HS-5 (cell line): Measurements from ENCODE around the gene IL18R1.

Experiments used
- DNase-seq: peaks from one replicate; pipeline ENCODE4 v3.0.0-alpha.2; 2012; ENCODE audit warnings: low read depth

IL18R1 gene

GRCh38 chr2:102391565-102391964, 36.0 kb downstream of the IL18R1 start:
- no peak for DNase-seq

GRCh38 chr2:102392096-102392495, 36.5 kb downstream of the IL18R1 start:
- no peak for DNase-seq

DNA sequence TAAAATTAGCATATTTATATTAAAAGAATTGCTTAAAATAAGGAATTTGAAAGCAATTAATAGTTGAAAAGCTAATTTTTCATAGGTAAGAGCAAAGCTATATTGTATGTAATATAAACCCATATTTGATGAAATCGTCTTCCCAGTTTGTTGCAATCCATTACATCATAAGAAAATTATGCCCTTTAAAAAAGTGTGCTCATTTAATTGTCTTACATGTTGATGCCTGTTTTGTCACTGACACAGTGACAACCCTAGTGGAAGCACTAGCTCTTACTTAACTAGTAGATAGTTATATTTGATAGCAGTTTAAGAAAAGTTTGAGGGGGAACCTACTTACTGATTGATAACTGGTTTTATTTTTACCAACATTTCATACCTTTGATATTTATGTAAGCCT, 37.3 kb downstream of the IL18R1 start:
- DNase-seq: no peak

DNA sequence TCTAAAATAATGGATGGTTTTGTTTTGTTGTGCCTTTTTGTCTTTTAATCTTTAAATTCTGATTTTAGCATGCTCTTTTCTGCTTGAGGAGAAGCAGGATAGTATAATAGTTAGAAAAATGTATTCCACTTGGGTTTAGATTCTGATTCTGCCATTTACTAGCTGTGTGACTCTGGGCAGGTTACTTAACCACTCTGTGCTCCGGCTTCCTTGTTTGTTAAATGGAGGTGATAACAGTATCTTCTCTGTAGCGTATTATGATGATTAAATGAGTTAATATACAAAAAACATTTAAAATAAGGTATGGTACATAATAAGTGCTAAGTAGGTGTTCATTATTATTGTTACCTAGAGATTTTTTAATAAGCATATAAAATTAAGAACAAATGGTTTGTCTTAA, 40.4 kb downstream of the IL18R1 start:
- no peak for DNase-seq

DNA sequence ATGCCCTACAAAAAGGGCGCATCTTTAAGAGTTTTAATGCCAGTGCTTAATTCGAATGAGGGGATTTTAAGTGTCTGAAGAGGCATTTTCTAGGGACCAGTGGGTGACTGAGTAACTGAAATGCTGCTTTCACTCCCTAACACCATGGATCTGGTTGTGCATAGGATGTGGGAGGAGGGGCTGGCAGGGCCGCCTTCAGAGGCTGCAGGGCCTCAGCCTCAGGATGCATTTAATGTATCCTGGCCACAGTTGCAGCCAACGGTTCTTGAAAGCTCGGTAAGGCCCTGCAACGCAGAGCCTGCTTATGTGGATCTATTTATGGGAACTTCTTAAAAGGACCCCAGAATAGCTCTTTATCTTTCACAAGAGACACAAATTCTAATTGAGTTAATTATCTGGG, 41.6 kb downstream of the IL18R1 start:
- no peak for DNase-seq

DNA sequence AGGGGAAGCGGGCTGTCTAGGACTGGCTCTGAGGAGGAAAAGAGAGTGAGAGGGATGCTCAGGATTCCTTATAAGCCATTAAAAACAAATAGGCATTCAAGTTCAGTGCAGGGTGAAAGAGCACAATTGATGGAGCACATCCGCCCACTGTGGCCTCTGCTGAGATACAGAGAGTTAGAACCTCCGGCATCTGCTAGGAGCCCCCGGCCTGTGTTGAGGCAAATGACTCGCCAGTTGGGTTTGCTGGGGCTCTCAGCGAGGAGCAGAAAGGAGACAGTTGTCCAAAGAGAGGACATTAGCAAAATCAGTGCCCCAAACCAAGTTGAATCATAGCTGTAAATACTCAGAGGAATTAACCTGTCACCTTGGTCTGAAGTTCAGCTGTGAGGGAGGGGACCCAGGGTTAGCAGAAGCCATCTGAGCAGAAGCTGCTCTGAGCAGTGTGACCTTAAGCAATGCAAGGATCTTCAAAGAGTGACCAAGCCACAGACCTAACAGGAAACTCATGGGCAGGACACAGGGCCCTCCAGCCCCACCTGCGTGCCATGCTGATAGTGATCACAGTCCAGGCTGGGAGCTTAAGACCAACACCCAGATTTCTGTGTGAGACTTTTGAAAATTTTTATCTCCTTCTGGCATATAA, 44.0 kb downstream of the IL18R1 start:
- DNase-seq: no peak

- no peak for DNase-seq
These were observed 45.9 kb downstream of the IL18R1 start for GRCh38 chr2:102401456-102401855.

DNA sequence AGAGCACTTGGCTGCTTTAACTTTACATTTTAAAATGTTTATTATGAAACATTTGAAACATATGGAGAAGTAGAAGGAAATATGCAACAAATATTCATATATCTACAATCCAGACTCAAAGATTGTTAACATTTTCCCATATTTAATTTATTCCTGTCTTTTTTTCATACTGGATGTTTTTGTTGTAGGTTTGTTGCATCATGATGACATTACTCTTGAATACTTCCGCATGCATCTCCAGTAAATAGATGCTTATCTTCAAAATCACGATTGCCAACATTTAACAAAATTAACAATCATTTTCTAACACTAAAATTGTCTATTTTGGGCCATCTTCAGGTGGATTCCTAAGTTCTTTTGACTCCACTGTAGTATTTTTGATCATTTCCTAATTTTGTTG, 46.3 kb downstream of the IL18R1 start:
- DNase-seq: no peak

GRCh38 chr2:102410952-102411351, 55.4 kb downstream of the IL18R1 start:
- DNase-seq: no peak

GRCh38 chr2:102412199-102412598, 56.6 kb downstream of the IL18R1 start:
- DNase-seq: no peak

GRCh38 chr2:102417946-102418345, 62.4 kb downstream of the IL18R1 start:
- no peak for DNase-seq

- peak; percentile 14 for DNase-seq
These were observed 62.9 kb downstream of the IL18R1 start for GRCh38 chr2:102418421-102418961.

- no peak for DNase-seq
These were observed 64.7 kb downstream of the IL18R1 start for GRCh38 chr2:102420290-102420689.

DNA sequence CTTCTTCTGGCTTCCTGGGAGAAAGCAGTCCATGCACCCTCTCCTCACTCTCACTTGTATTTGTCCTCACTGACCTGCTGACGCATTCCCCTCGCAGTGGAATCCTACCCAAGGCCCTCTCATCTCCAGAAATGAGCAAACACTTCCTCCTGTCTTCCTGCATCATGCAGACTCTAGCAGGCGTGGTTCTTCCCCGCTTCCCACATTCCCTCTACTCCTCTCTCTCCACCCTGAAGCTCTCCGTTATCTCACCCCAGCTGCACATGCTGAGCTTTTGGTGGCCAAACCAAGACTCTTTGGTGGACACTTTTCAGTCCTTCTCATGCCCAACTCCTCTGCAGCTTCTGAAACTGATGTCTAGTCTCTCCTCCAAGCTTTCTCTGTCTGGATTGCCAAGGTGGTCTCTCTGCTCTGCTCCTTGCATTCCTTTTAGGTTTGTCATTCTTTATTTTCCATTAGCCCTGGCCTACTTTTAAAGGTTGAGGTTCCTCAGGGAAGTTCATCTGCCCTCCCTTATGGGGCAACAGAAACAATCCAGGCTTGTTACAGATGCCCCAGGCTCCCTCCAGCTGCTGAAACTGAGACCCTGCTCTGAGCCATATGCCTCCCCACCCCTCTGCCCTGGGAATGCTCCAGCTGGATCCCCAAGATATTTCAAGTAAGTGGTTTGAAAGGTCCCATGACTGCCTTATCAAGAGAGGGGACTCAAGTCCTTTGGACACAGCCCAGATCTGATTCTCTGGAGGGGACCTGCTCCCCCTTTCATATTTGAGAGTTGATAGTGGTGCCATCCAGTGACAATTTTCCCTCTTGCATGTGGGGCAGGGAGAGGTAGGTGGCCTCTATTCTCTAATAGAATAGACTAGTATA, 66.5 kb downstream of the IL18R1 start:
- DNase-seq: no peak

- DNase-seq: no peak
These were observed 67.3 kb downstream of the IL18R1 start, which contains the start of gene IL18RAP for GRCh38 chr2:102422910-102423309. Gene IL18RAP, plus strand, starts transcription at chr2:102423160. Its CDS starts 118 bp downstream, at chr2:102423278.

DNA sequence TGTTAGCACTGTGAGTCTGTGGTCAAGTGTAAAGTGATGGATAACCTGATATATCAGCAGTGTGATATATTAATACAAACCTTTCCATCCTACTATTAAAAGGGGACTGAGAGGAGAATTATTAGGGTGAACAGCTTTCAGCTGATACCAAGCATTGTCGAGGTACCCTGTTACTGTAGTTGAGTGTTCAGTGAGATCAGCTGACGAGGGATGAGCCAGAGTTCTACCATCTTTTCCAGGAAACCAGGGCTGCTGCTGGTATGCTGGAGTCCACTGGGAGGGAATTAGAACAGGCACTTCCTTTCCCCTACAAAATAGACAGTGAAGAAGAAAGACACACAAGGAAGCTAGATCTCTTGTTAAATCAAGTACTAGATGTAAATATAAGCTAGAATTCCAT, 67.8 kb downstream of the IL18R1 start:
- DNase-seq: no peak

GRCh38 chr2:102424754-102425153, 69.2 kb downstream of the IL18R1 start:
- DNase-seq: no peak

DNA sequence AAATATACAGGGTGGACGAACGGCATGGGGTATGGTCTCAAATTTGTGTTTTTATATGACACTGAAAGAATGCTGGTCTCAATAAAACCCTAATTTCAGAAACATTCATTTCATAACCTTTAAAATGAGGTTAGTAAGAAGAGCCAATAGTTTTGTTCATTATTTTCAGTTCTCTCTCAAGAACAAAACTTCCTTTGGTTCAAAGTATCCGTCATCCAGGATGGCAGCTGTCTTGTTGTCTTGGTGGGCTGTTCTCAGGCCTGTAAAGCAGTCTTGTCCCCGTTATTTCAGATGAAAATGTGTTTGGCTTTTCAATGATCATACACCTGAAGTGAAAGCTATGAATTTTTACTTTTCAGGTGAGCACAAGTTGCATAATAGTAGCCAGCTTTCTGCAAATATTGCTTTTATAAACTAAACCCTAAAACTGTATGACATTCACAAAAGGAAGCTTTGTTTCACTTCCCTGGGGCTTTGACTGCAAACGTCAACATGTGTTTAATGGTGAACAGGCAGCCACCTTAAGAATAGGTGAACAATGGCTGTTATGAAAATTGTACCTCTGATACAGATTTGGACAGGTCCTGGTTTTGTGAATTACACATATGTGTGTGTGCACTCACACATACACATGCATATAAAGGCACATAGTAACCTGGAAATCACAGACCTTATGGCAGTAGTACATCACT, 70.0 kb downstream of the IL18R1 start:
- no peak for DNase-seq

- DNase-seq: no peak
These were observed 71.7 kb downstream of the IL18R1 start for GRCh38 chr2:102427249-102427648.

- no peak for DNase-seq
These were observed 73.0 kb downstream of the IL18R1 start for GRCh38 chr2:102428573-102428972.

GRCh38 chr2:102432386-102432785, 76.8 kb downstream of the IL18R1 start:
- DNase-seq: no peak

DNA sequence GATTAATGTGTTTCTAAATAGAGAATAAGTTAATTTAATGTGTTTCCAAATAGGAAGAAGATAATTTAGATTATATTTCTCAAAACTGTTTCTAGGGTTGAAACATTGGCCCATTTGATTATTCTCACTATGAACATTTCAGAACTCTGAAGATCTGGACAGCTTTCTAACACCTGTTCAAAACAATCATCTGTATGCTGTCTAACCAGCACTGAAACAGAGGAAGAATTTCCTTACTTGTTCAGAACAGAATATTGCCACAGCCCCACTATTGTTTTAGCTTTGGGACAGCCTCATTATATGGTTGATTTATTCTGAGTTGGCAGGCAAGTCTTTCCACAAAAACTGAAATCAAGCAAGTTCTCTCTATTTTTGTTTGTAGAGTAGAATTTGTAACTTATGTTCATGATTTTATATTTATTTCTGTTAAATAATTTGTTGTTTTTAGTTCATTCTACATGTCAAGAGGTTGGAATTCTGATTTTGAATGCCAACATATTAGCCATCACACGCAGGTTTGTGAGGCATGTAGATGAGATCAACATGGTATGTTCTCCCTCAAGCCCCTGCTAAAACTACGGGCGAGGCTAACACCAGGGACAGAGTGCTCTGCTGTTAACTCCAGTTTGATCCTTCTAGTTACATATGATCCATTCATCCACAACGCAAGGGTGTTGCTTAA, 78.5 kb downstream of the IL18R1 start:
- DNase-seq: no peak
